ENCODE data around the gene ERMP1.
A peak's percentile ranks its signal among the peaks of the same experiment; 100 is the strongest.
"Not testable (repeated sequence)": the region's sequence is repeated elsewhere in the genome, so short reads cannot be mapped to it uniquely, and the experiment has no call there.

Gene ERMP1, protein sequence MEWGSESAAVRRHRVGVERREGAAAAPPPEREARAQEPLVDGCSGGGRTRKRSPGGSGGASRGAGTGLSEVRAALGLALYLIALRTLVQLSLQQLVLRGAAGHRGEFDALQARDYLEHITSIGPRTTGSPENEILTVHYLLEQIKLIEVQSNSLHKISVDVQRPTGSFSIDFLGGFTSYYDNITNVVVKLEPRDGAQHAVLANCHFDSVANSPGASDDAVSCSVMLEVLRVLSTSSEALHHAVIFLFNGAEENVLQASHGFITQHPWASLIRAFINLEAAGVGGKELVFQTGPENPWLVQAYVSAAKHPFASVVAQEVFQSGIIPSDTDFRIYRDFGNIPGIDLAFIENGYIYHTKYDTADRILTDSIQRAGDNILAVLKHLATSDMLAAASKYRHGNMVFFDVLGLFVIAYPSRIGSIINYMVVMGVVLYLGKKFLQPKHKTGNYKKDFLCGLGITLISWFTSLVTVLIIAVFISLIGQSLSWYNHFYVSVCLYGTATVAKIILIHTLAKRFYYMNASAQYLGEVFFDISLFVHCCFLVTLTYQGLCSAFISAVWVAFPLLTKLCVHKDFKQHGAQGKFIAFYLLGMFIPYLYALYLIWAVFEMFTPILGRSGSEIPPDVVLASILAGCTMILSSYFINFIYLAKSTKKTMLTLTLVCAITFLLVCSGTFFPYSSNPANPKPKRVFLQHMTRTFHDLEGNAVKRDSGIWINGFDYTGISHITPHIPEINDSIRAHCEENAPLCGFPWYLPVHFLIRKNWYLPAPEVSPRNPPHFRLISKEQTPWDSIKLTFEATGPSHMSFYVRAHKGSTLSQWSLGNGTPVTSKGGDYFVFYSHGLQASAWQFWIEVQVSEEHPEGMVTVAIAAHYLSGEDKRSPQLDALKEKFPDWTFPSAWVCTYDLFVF

DNA sequence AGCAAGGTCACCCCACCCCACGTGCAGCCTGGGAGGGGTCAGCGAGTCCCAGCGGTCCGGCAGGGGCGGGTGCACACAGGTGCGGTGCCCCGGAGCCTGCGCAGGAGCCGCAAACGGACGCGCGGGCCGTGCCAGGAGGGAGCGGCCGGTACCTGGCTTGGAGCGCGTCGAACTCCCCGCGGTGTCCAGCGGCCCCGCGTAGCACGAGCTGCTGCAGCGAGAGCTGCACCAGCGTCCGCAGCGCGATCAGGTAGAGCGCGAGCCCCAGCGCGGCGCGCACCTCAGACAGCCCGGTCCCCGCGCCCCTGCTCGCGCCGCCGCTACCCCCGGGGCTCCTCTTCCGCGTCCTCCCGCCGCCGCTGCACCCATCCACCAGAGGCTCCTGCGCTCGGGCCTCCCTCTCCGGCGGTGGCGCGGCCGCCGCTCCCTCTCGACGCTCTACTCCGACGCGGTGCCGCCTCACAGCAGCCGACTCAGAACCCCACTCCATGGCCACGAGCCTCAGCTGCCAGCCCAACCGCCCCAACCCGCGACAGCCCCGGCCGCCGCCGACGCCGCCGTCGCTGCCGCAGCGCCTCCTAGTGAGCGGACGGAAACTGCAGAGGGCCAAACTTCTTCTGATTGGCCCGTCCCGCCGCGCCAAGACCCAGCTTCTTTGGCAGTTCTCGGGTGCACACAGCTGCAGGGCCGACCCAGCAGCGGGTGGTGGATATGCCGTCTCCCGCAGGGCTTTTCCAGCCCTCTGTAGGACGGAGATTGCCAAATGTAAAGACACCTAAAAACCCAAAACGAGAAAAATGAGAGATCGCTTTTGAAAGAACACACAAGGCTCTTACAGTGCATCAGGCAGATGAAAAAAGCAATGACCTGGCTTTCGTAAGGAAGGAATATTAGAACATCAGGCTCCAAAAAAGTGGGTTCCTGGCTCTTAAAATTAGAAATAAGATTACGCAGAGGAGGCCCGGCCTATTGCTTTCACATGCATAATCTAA lies at the start of gene ERMP1:
Gene ERMP1, minus strand, starts transcription at position 580 of the 992 bp plus-strand sequence. Its CDS starts 90 bp downstream, at position 490.
- peak; percentile 91 for DNase-seq (ENCODE audit: low spot score)

DNA sequence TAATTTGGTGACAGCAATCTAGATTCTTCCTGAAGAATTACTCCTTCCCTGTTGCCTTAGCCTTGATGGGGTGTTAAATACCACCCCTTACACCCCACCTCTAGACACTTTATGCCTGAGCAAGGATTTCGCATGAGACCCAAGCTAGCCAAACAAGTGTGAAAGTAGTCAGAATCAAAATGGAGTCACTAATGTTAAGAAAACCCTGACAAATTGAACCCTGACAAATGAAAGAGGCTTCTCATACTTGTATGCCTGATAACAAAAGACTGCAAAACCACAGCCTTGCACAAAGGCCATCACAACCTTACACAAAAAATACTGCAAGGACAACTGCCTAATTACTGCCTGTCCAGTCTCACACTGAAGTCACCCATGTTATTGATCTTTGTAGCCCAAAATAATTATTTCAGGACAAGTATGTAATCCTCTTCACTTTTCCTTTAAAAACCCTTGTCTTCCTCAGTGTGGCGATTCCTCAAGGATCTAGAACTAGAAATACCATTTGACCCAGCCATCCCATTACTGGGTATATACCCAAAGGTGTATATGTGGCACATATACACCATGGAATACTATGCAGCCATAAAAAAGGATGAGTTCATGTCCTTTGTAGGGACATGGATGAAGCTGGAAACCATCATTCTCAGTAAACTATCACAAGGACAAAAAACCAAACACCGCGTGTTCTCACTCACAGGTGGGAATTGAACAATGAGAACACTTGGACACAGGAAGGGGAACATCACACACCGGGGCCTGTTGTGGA lies 49.5 kb upstream of the ERMP1 start:
- not testable (repeated sequence) for DNase-seq (ENCODE audit: low spot score)

DNA sequence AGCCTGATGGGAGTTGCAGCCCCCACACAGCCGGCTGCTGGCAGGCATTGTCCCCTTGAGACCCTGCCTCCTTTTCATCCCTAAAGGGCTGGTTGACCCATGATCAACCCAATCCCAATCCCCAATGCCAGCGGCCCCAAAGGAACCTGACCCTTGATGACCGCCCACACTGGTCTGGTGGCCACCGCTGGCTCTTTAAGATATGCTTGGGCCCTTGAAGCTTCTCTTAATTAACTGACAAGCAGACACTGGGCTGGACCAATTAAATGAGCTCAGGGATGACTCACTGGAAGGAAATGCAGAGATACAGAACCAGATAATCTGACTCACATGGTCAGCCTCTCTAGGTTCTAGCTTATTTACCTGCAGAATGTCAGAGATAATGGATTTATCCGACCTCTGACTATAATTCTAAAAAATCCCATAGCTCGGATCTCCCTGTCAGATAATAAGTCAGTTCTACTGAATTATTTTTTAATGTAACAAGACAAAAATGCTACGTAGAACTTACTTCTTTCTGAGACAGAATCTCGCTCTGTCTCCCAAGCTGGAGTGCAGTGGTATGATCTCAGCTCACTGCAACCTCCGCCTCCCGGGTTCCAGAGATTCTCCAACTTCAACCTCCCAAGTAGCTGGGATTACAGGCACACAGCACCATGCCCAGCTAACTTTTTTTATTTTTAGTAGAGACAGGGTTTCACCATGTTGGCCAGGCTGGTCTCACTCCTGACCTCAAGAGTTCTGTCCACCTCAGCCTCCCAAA lies 46.7 kb upstream of the ERMP1 start:
- peak; percentile 28 for DNase-seq (ENCODE audit: low spot score)

DNA sequence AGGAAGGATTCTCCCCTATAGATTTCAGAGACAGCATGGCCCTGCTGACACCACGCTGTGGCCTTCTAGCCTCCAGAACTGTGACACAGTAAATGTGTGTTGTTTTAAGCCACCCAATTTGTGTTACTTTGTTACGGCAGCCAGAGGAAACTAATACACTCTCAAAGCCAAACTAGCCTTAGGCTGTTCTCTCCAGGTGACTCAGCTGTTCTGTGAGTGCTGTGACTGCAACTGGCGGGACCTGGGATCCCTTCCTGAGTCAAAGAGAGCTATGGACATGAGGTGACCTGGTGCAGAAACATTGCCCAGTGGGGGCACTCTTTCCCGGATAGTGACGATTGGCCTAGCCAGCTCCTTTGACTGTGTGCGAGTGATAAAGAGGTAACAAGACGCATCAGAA lies 43.8 kb upstream of the ERMP1 start:
- DNase-seq (ENCODE audit: low spot score) = peak; percentile 42

DNA sequence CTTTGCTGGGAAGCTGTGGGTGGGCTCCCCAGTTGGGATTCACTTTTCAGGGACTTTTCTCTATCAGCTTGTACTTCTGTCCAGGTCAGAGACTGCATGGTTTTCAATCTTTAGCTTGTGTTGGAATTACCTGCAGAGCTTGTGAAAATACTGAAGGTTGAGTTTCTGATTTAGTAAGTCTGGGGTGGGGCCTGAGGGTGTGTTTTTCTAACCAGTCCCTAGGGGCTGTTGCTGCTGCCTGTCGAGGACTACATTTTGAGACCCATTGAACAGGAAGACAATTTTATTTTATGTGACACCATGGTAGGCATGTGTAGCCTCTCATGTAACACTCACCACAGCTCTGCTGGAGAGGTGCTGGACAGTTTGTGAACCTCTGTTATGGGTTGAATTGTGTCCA lies 43.1 kb upstream of the ERMP1 start:
- no peak for DNase-seq (ENCODE audit: low spot score)

DNA sequence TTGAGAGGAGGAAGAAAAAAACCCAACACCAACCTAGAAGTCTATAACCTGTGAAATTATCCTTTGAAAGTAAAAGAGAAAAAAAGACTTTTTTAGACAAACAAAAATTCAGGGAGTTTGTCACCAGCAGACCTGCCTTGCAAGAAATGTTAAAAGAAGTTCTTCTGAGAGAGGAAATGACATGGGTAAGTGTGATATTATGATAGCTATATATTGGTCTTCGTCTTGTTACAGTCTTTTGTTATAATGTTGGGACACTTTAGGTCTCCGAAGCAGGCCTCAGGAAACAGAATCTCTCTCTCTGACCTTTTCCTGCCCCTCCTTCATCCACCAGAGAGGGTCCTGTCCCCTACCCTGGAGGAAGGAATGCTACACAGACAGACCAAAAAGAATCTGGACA lies 41.1 kb upstream of the ERMP1 start:
- no peak for DNase-seq (ENCODE audit: low spot score)

DNA sequence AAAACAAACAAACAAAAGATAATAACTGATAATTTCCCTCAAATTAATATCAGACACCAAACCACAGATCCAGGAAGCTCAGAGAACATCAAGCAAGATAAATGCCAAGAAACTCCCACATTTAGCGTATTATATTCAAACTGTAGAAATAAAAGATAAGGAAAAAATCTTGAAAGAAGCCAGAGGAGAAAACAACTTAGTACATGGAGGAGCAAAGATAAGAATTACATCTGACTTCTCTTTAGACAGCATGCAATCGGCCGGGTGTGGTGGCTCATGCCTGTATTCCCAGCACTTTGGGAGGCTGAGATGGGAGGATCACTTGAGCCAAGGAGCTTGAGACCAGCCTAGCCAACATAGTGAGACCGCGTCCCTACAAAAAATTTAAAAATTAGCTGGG lies 40.5 kb upstream of the ERMP1 start:
- DNase-seq (ENCODE audit: low spot score) = no peak

DNA sequence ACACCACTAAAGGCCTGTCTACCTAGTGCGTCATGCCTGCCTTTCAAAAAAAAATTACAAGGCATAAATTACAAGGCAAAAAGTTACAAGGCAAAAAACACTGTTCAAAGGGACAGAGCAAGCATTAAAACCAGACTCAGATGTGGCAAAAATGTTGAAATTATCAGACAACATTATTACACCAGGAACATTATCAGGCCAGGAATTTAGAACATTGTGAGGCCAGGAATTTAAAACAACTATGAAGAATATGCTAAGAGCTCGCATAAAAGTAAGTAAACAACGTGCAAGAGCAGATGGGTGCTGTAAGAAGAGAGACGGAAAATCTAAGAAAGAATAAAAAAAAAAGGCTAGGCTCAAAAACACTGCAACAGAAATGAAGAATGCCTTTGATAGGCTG lies 39.6 kb upstream of the ERMP1 start:
- DNase-seq (ENCODE audit: low spot score) = no peak

DNA sequence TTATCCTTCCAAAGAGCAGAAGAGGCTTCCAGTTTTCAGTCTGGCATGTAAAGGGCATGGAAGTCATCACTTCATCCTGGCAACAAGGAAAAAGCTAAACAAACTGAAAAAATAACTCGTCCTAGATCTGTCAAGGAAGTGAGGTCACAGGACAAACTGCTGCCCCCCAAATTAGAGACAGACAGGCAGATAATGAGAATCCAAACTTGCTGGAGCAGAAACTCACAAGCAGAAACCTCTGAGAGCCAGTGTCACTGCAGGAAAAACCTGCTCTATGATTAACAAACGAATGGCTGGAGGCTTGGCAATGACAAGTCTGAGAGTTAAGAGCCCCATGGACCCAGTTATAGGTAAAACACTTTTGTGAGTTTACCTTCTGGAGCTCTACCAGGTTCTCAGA lies 38.9 kb upstream of the ERMP1 start:
- DNase-seq (ENCODE audit: low spot score) = no peak

DNA sequence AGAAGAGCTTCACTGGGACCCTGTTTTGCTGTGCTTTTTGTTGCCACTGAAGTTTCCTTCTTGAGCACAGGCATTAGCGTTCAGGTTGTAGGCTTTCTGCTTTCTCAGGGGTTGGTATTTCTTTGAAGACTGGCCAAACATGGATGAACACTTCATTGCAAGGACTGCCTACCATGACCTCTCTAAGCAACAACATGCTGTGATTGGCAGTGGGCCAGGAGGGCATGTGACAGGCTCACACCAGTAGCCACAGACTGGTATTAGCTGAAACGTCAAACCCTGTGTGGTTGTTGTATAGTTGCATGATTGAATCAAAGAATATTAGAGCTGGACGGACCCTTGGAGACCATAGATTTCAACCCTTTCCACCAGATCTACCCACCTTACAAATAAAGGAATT lies 37.8 kb upstream of the ERMP1 start:
- DNase-seq (ENCODE audit: low spot score) = no peak

DNA sequence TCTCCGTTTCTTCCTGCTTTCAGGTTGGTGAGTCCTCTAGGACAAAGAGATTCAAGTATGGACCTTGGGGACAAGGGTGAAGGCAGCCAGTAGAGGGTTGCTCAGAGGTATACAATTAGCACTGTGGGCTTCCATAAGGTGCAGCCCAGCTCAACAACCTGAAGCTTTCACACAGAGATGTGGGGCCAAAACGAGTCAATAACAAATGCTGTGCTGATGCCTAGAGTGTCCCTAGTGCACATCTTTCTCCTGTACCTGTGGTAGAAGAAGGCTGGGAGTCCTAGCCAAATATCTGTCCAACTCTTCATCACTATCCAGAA lies 37.1 kb upstream of the ERMP1 start:
- DNase-seq (ENCODE audit: low spot score) = no peak

DNA sequence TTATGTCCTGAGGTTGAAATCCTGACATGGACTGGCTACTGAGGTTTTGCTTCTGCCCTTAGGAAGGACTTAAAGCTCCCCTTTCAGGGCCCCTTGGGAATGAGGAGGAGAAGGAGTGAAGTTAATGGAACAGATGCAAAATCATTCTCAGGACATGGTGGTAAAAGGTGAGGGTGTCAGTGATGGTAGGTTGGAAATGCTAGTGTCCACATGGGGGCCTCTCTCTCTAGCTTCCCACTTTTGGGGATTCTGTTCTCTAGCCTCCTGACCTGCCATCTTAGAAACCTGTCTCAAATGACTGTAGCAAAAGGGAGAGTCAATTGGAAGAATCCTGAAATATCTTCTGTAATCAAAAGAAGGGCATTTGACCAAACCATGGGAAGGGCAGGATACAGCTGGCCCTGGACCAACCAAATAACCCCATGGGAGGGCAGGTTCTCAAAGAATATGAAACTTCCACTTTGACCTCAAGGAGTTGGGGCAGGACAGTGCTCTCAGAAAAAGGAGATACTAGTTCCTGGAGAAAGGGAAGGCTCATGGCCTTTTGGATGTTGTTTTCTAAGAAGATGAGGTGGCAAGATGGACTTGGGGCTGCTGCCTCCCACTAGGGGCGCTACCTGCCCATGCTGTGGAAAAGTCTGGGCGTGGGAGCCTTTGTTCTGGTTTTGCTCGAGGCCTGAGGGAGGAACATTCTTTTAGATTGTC lies 36.5 kb upstream of the ERMP1 start:
- DNase-seq (ENCODE audit: low spot score) = peak; percentile 59

DNA sequence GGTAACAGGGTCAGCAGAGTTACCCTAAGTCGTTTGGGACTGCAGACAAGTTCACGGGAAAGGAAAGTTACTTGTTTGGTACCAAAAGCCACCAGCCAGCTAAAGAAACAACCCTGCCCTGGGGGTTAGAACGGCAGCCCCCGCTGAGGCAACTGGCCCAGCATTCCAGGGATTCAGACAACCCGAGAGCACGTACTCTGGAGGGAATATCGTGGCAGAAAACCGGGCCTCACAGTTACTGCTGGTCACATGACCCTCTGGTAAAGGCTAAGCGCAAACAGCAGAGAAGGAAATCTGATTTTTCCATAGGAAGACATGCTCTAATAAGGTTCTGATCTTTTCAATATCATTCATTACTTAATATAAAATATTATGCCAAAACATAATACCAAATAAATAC lies 35.3 kb upstream of the ERMP1 start:
- no peak for DNase-seq (ENCODE audit: low spot score)

DNA sequence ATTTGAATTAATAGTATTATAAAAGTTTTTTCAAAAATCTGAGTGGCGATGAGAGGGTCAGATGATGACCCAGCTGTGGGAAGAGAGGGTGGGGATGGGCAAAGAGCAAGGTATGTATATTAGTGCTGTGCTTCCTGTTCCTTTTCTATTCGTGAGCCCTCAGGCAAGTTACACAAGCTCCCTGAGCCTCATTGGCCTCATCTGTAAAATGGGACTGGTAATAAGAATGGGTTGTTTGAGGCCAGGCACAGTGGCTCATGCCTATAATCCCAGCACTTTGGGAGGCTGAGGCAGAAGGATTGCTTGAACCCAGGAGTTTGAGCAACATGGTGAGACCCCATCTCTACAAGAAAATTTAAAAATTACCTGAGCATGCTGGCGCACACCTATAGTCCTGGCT lies 33.8 kb upstream of the ERMP1 start:
- no peak for DNase-seq (ENCODE audit: low spot score)

DNA sequence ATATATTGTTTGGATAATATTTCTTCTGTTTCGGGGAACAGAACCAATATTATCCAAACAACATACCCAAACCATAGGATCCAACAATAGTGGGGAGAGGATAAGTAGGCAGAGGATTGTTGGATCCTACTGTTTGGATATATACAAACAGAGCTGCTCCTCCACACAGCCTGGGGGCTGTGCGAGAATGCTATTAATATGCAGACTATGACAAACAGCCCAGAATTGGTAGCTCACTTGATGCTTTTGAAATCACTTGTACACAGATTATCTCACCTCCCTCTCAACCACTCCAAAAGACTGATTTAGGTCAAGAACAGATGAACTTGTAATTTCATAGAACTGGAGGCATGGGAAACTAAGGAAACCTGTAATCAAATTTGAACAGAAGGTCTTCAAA lies 33.4 kb upstream of the ERMP1 start:
- no peak for DNase-seq (ENCODE audit: low spot score)

DNA sequence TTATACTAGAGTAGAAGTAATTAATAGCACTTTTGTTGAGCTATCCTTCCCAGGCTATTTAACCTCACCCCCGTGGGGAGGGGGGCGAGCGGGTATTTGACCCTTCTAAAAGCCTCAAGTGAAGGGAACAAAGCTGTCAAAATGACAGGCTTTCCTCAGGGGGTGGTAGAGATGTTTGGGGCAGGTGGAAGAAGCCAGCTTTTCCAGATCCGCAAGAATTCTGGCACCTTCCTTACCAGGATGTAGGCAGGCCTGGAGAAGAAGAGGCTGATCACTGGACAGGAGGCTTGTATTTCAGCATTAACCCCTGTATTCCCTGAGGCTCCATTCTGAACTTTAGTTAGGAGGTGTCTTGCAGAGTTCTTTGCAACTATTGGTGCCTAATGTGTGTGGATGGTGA lies 31.5 kb upstream of the ERMP1 start:
- DNase-seq (ENCODE audit: low spot score) = no peak

DNA sequence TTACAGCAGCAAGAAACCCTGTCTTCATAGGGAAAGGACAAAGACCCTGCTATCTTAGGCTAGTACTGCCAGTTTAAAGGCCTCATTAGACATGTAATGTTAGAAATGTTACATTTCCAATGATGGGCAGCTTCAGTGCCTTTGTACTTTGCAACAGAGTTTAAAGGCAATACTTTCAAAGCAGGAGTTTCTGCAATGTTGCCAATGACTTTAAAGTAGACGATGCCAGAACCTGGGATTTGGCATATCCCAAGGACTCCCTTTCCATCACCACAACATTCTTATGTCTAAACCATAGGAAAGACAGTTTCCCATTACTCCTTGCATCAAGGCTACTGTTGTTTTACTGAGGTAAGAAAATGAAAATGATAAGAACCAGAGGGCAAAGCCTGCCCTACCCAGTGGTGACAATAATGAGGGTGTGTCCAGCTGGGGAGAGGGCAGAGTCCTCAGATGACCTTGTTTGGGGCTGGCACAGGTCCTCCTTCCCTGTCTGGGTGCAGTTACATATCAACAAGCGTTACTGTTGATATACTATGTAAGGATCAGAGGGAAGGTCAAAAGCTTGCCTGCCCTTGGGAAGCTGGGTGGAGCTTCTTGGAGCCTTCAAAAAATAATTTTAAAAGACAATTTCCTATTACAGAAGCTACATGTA lies 30.3 kb upstream of the ERMP1 start:
- no peak for DNase-seq (ENCODE audit: low spot score)

DNA sequence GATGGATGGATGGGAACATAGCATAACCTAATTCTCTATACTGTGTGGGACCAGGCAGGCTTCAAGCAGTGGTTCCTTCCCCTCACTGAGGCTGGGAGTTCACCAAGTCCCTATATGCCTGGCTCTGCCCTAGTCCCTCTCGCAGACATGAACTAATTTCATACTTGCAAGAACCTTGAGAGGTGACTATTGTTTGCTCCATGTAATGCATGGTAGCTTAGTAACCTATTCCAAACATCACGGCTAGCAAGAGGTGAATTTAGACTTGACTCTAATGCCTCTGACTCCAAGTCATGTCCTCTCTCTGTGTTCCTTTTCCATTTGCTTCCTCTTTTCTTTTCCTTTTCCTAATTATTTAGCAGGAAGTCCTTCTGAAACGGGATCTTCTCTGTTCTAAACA lies 25.9 kb upstream of the ERMP1 start:
- no peak for DNase-seq (ENCODE audit: low spot score)

DNA sequence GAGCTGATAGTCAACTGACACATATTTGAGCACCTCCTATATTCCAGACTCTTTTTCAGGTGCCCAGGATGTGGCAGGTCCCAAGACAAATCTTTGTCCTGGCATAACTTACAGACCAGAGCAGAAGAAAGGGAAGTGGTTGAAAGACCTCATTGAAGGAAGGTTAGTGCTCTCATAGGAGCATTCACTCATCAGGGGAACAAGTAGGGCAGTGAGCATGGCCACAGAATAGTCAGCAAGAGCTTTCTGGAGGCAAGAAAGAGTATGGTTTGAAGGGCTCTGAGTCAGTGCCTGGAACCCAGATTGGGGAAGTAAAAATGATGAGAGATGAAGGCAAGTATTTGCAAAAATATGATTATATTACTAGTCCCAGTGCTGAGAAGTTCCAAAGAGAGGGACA lies 25.0 kb upstream of the ERMP1 start:
- no peak for DNase-seq (ENCODE audit: low spot score)

Measured in iPS-NIHi11 (cell line).